Measurements from ENCODE around the gene DOCK4.

DOCK4 gene

GRCh38 chr7:111823826-111824225, 382.4 kb downstream of the DOCK4 start:
- no peak for DNase-seq (ENCODE audit: extremely low spot score)
- CTCF ChIA-PET, result no interaction called here
- POLR2A ChIA-PET, result no interaction called here
- no peak for TF ChIP-seq LEF1 (IDR thresholded peaks at IDR 0.05; ENCODE audit: borderline replicate concordance)
- no peak for TF ChIP-seq ZNF384 (IDR thresholded peaks at IDR 0.05)
- no peak for TF ChIP-seq FOXA1 (IDR thresholded peaks at IDR 0.05)

DNA sequence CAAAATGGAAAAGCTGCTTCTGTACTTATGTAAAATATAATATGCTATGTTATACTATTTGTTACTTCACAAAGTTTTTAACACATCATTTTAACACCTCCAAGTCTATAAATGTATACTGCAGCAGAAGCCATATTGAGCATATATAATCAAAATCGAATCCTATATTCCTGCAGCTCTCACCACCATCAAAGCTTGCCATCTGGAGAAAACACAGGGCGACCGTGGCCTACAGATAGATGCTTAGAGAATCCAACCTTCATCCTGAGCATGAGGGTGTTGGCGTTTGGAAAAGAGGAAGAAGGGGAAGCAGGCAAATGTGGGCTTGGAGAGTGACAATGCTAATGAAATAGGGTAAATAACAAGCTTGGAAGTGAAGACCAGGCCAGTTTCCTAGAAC, 385.2 kb downstream of the DOCK4 start:
- no peak for TF ChIP-seq ARNT (IDR thresholded peaks at IDR 0.05)
- ChIA-PET POLR2A (no interaction called here), CTCF (no interaction called here)
- no peak for DNase-seq (ENCODE audit: extremely low spot score)

DNA sequence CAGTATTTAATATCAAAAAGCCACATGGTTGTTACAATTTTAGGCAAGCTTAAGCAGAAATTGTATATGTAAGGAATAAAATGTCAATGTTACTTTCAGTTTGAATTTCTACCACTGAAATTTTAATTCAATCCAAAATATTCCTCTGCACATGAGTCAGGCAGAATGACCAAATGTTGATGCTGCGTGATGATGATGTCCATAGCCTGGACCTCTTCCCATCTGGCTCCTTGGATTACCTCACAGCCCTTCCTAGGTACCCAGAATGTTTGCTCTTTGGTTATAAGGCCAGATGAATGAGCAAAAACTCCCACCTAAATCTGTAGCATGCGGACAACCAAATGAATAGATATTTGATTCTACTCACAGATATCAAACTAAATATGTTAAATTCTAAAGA, 385.6 kb downstream of the DOCK4 start:
- TF ChIP-seq SP1 (IDR thresholded peaks at IDR 0.05) (no peak), FOXM1 (IDR thresholded peaks at IDR 0.05; ENCODE audit: borderline replicate concordance) (no peak), CTBP1 (IDR thresholded peaks at IDR 0.05; ENCODE audit: borderline replicate concordance) (no peak), L3MBTL2 (conservative IDR thresholded peaks at IDR 0.05) (no peak), NFRKB (IDR thresholded peaks at IDR 0.05) (no peak), LEF1 (IDR thresholded peaks at IDR 0.05; ENCODE audit: borderline replicate concordance) (no peak), ZNF384 (IDR thresholded peaks at IDR 0.05) (no peak)
- DNase-seq (ENCODE audit: extremely low spot score), result no peak
- POLR2A ChIA-PET, result no interaction called here
- CTCF ChIA-PET, result no interaction called here

DNA sequence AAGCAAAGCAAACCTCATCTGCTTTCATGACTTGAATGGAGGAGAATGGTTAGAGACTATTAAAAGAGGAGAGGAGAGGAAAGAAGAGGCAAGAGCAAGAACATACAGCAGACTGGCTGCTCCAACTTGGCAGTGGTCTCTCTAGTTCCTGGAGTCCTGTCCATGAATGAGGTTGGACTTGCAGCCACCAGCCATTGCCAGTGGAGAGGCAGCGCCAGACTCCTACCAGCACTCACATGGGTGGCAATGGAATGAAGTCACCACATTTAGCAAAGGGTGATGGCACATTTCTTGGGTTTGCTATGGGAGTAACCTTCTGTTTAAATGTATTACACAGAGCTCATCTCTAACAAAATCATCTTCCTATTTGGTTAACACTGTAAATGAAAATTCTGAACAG, 386.1 kb downstream of the DOCK4 start:
- DNase-seq (ENCODE audit: extremely low spot score), result no peak
- TF ChIP-seq FOXK2 (IDR thresholded peaks at IDR 0.05) (no peak), TARDBP (IDR thresholded peaks at IDR 0.05) (no peak), FOXM1 (IDR thresholded peaks at IDR 0.05; ENCODE audit: borderline replicate concordance) (no peak), NFRKB (IDR thresholded peaks at IDR 0.05) (no peak), ELF4 (IDR thresholded peaks at IDR 0.05) (no peak), SP1 (IDR thresholded peaks at IDR 0.05) (no peak), ZNF384 (IDR thresholded peaks at IDR 0.05) (no peak), FOXA1 (IDR thresholded peaks at IDR 0.05) (no peak), SUZ12 (IDR thresholded peaks at IDR 0.05) (no peak), L3MBTL2 (conservative IDR thresholded peaks at IDR 0.05) (no peak), LEF1 (IDR thresholded peaks at IDR 0.05; ENCODE audit: borderline replicate concordance) (no peak), BHLHE40 (IDR thresholded peaks at IDR 0.05; ENCODE audit: borderline replicate concordance) (no peak), ARNT (IDR thresholded peaks at IDR 0.05) (no peak), CTBP1 (IDR thresholded peaks at IDR 0.05; ENCODE audit: borderline replicate concordance) (no peak), HDGF (IDR thresholded peaks at IDR 0.05; ENCODE audit: borderline replicate concordance) (no peak)
- TF ChIP-seq, protein P1, sequence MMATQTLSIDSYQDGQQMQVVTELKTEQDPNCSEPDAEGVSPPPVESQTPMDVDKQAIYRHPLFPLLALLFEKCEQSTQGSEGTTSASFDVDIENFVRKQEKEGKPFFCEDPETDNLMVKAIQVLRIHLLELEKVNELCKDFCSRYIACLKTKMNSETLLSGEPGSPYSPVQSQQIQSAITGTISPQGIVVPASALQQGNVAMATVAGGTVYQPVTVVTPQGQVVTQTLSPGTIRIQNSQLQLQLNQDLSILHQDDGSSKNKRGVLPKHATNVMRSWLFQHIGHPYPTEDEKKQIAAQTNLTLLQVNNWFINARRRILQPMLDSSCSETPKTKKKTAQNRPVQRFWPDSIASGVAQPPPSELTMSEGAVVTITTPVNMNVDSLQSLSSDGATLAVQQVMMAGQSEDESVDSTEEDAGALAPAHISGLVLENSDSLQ (IDR thresholded peaks at IDR 0.05), result no peak
- POLR2A ChIA-PET, result no interaction called here
- CTCF ChIA-PET, result no interaction called here

GRCh38 chr7:111815354-111815753, 390.8 kb downstream of the DOCK4 start:
- no peak for DNase-seq (ENCODE audit: extremely low spot score)
- CTCF ChIA-PET, result no interaction called here

GRCh38 chr7:111813306-111813705, 392.9 kb downstream of the DOCK4 start:
- TF ChIP-seq SUZ12 (IDR thresholded peaks at IDR 0.05) (no peak), L3MBTL2 (conservative IDR thresholded peaks at IDR 0.05) (no peak), ZNF384 (IDR thresholded peaks at IDR 0.05) (no peak), NFRKB (IDR thresholded peaks at IDR 0.05) (no peak), FOXA1 (IDR thresholded peaks at IDR 0.05) (no peak), FOXM1 (IDR thresholded peaks at IDR 0.05; ENCODE audit: borderline replicate concordance) (no peak), ARNT (IDR thresholded peaks at IDR 0.05) (no peak), ELF4 (IDR thresholded peaks at IDR 0.05) (no peak)
- CTCF ChIA-PET, result no interaction called here
- POLR2A ChIA-PET, result no interaction called here

More at GRCh38 chr7:111815354-111815753, 390.8 kb downstream of the DOCK4 start:
- POLR2A ChIA-PET, result no interaction called here
- no peak for TF ChIP-seq HDGF (IDR thresholded peaks at IDR 0.05; ENCODE audit: borderline replicate concordance)

GRCh38 chr7:111806232-111806631, 400.0 kb downstream of the DOCK4 start:
- ChIA-PET CTCF (interaction anchor here (1.4 kb wide), 1 partner anchor 53 kb away, joined by 3 read pairs; no protein-coding TSS in a partner anchor), POLR2A (no interaction called here)
- TF ChIP-seq ARNT (IDR thresholded peaks at IDR 0.05) (no peak), HDGF (IDR thresholded peaks at IDR 0.05; ENCODE audit: borderline replicate concordance) (no peak)
- no peak for DNase-seq (ENCODE audit: extremely low spot score)

More at GRCh38 chr7:111813306-111813705, 392.9 kb downstream of the DOCK4 start:
- no peak for DNase-seq (ENCODE audit: extremely low spot score)

DNA sequence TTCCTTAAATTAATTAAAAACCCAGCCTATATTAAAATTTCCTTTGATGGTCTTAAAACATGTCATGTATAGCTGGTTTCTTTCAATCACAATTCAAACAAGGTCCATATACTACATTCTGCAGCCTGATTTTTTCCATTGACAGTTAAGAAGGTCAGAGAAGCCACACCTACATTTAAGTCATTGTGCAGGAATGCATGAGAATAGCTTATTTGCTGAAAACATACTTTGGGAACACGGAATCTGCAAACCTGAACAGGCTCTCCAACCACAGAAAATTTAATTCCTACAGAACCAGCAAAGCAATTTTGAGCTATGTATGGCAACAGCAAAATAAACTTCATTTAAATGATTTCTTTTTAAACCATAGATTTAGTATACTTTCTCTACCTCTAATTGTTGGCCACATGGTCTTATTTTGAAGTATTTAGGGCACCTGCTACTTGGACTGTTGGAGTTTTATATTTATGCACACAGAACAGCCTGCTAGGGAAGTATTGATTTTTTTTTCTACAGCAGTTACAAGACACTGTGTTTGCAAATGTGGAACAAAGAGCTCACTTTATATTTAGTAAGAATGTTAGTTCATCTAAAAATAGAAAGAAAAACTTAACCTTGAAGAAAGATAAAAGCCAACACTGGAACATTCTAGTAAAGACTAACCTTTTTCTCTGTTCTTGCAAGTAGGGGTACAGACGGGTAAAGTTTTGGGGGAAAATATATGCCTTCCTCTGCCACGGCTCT, 403.0 kb downstream of the DOCK4 start:
- TF ChIP-seq ELF4 (IDR thresholded peaks at IDR 0.05) (no peak), SP1 (IDR thresholded peaks at IDR 0.05) (no peak), FOXA1 (IDR thresholded peaks at IDR 0.05) (no peak), FOXM1 (IDR thresholded peaks at IDR 0.05; ENCODE audit: borderline replicate concordance) (no peak), ZNF384 (IDR thresholded peaks at IDR 0.05) (no peak), LEF1 (IDR thresholded peaks at IDR 0.05; ENCODE audit: borderline replicate concordance) (no peak)
- DNase-seq (ENCODE audit: extremely low spot score), result no peak
- CTCF ChIA-PET, result interaction anchor here (0.6 kb wide), 1 partner anchor 28 kb away, joined by 6 read pairs; no protein-coding TSS in a partner anchor

More for the DNA sequence above, 403.0 kb downstream of the DOCK4 start:
- POLR2A ChIA-PET, result no interaction called here
